Mucosa of descending colon (tissue), 3 donors: ENCODE results near the gene PRKCZ. TPM values are rescaled to one million over a fixed set of nuclear protein-coding genes. Genes with fewer than 3 reads are reported as not detected.

Experiments used
- ATAC-seq: fragments of 200-7000 bp; cut with Tn5 transposase; one replicate; pipeline ENCODE4 v1.9.1; 2020; ENCODE audit warnings: mild to moderate bottlenecking, moderate library complexity
- DNase-seq, 3 donors: peaks; one replicate each; pipeline ENCODE4 v3.0.0-alpha.2; 2020
- H3K36me3 ChIP-seq: fragments of 200-600 bp; one replicate; pipeline ENCODE4 v1.8.0; 2021; ENCODE audit warnings: low read depth, mild to moderate bottlenecking
- H3K4me1 ChIP-seq: fragments of 200-600 bp; one replicate; pipeline ENCODE4 v1.8.0; 2021; ENCODE audit warnings: low read depth, mild to moderate bottlenecking
- H3K4me3 ChIP-seq: fragments of 200-600 bp; one replicate; pipeline ENCODE4 v1.8.0; 2021; ENCODE audit warnings: mild to moderate bottlenecking
- H3K9me3 ChIP-seq: fragments of 200-600 bp; one replicate; pipeline ENCODE4 v1.8.0; 2021; ENCODE audit warnings: mild to moderate bottlenecking
- intact Hi-C, 2 donors: fragments of 100-400 bp; cut with DNase I in 1 of 2; cut with micrococcal nuclease in 1 of 2; formaldehyde crosslinking; loops; one replicate each; pipeline versions ENCODE4 v1.11.0 to v1.11.1; 2022; cut with DNase I, micrococcal nuclease
- total RNA-seq, 3 donors: library from RNA; stranded (reverse); fragmentation: NEBNext Ultra II Directional in 2 of 3; extraction: Animal tissue kit (Norgen Biotek cat#: 25700) in 2 of 3; gene quantifications; one replicate each; pipeline versions ENCODE4 v1.2.1 to v1.2.4, GENCODE V29; 2021 to 2023
- TF ChIP-seq, protein P1 (sequence below): fragments of 200-600 bp; IDR thresholded peaks from one replicate; pipeline ENCODE4 v1.8.0; 2022; ENCODE audit warnings: antibody characterized with exemption, mild to moderate bottlenecking
- donor health status: DM: no; HTN: no; CAD: no; lungs with moderate emphysema.
- donor health status: DM: no; HTN: no; CAD: no.
- donor health status: DM: no; HTN: yes; CAD: no.

PRKCZ gene
- total RNA-seq, 3 donors from 2014 or later, result 38.9 to 80.2 (median 53.7) TPM

DNA sequence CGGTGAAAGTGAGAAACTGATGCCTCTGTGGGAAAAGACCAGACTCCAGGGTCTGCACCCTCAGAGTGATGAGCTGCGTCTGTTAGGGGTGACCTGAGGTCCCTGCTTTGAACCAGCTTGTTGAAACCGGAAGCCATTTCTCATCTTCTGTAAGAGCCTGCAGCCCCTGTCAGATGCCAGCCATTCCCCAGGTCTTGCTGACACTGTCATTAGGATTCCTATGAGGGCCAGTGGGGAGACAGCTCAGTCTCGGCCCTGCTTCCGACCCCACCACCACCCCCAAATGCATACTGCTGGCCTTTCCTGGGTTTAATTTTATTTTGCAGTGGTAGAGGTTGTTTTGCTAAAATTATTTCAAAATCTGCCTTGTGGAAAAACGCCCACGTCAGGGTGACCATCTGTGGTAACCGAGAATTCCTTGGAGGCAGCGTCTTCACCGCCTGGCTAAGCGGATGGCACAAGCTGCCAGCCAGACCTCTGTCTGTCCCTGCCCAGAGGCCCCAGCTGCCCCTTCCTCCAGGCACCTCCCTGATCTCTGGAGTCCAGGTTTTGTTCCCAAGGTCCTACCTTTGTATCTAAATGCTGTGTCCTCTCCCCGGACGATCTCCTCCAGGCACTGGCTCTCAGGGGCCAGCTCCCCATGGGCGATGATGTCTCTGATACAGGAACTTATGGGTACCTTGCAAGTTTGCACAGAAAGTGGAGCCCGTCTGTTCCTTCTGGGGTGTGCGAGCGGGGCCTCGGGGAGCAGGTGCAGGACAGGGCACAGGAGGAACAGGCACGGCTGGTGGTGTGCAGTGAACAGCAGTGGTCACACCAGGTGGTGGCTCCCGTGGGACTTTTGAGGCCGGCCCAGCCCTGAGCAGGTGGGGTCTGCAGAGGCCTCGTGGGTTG lies 49.9 kb downstream of the PRKCZ start:
- TF ChIP-seq, protein P1, sequence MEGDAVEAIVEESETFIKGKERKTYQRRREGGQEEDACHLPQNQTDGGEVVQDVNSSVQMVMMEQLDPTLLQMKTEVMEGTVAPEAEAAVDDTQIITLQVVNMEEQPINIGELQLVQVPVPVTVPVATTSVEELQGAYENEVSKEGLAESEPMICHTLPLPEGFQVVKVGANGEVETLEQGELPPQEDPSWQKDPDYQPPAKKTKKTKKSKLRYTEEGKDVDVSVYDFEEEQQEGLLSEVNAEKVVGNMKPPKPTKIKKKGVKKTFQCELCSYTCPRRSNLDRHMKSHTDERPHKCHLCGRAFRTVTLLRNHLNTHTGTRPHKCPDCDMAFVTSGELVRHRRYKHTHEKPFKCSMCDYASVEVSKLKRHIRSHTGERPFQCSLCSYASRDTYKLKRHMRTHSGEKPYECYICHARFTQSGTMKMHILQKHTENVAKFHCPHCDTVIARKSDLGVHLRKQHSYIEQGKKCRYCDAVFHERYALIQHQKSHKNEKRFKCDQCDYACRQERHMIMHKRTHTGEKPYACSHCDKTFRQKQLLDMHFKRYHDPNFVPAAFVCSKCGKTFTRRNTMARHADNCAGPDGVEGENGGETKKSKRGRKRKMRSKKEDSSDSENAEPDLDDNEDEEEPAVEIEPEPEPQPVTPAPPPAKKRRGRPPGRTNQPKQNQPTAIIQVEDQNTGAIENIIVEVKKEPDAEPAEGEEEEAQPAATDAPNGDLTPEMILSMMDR, result no peak
- intact Hi-C loops, result no loop called here
- no peaks in the 10 kb centered on the region for H3K36me3 ChIP-seq
- H3K4me3 ChIP-seq, result no peak overlapping the region
- ATAC-seq, result no peak
- H3K9me3 ChIP-seq, result peaks cover 14% of the 10 kb centered on the region
- H3K4me1 ChIP-seq, result peaks cover 7% of the 10 kb centered on the region
- peak in 1 of 3 donors; percentile 16 for DNase-seq

DNA sequence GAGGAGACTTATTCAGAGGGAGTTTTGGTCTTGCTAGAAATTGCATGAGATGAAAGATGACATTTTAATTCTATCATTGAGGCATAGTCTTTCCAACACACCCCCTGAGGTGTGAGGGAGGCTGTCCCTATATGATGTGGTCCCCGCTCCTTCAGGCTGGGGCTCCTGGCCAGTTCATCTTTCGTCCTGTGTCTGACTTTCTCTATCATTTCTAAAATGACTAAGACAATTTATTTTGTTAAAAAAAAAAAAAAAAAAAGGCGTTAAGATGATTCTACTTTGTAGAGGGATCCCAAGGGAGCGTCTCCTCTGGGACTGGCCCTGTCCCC lies 50.5 kb downstream of the PRKCZ start:
- intact Hi-C loops, result no loop called here
- Histone ChIP-seq H3K4me3 (no peak overlapping the region), H3K4me1 (peaks cover 7% of the 10 kb centered on the region), H3K36me3 (no peaks in the 10 kb centered on the region), H3K9me3 (peaks cover 14% of the 10 kb centered on the region)
- ATAC-seq, result no peak
- TF ChIP-seq, protein P1, result no peak
- DNase-seq, result no peak

DNA sequence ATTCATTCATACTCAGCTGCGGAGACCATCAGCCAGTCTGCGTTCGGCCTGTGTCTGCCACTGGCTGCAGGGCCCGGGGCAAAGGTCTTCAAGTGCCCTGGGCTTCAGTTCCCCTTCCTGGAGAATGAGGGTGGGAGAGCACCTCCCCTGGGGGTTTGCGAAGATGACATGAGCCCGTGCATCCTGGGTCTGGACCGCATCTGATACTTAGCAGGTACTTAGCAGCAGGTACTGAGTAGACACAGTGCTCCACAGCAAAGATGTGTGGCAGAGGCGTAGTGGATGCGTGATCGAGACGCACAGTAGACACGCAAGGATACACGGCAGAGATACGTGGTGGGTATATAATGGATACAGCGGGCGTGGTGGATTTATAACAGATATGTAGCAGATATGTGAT lies 51.3 kb downstream of the PRKCZ start:
- TF ChIP-seq, protein P1, result no peak
- Histone ChIP-seq H3K36me3 (no peaks in the 10 kb centered on the region), H3K4me1 (peaks cover 7% of the 10 kb centered on the region), H3K4me3 (no peak overlapping the region), H3K9me3 (peaks cover 10% of the 10 kb centered on the region)
- ATAC-seq (no peak), DNase-seq (peak in 1 of 3 donors; percentile 11)
- intact Hi-C loops, result no loop called here

DNA sequence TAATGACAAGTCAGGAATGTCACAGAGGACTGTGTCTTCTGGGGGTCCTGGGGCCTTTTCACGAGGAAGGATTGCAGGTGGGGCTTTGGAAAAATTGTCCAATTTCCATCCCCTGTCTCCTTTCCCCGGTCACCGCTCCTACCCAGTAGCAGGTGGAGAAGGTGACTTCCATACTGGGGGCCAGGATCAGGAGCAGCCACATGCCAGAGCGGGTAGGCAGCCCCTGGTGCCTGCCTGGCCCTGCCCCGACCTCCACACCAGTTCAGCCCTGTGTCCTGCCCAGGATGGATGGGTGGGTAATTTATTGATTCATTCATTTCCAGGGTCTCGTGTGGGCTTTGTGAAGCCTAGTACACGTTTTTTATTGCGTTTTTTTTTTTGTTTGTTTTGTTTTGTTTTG lies 51.7 kb downstream of the PRKCZ start:
- TF ChIP-seq, protein P1, result no peak
- ATAC-seq (no peak), DNase-seq (no peak)
- Histone ChIP-seq H3K36me3 (no peaks in the 10 kb centered on the region), H3K4me1 (peaks cover 7% of the 10 kb centered on the region), H3K4me3 (no peak overlapping the region), H3K9me3 (peaks cover 6% of the 10 kb centered on the region)
- intact Hi-C loops, result no loop called here

DNA sequence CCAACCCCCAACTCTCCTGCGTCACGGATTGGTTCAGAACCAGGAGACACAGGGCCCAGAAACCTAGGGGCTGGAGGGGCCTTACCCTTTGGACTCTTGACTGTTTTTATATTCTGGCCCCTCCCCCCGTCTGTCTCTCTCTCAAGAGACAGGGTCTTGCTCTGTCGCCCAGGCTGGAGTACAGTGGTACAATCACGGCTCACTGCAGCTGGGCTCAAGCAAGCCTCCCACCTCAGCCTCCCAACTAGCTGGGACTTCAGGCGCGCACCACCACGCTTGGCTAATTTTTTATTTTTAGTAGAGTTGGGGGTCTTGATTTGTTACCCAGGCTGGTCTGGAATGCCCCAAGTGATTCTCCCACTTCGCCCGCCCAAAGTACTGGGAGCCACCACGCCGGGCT lies 52.5 kb downstream of the PRKCZ start:
- Histone ChIP-seq H3K4me1 (peaks cover 7% of the 10 kb centered on the region), H3K4me3 (no peak overlapping the region), H3K36me3 (no peaks in the 10 kb centered on the region), H3K9me3 (no peaks in the 10 kb centered on the region)
- ATAC-seq (no peak), DNase-seq (peak in 1 of 3 donors; percentile 9)
- TF ChIP-seq, protein P1, result no peak
- intact Hi-C loops, result no loop called here
